NCI-H2029 treated with DMSO at 0.1 percent for 48 hours (cell line): Measurements from ENCODE around the gene SNCB.

Experiments
- DNase-seq: peaks from one replicate; lab custom pipeline; 2025; lab: John Stamatoyannopoulos, UW

The SNCB gene

GRCh38 chr5:176629853-176630680 is at the start of gene SNCB, which contains the start of gene EIF4E1B:
Gene SNCB, minus strand, starts transcription at chr5:176630534. Its CDS starts 880 bp downstream, at chr5:176629654.
Gene EIF4E1B, plus strand, starts transcription at chr5:176630675. Its CDS starts 12,113 bp downstream, at chr5:176642788.
- DNase-seq = no peak

- DNase-seq = no peak
Measured at GRCh38 chr5:176679365-176680225, 49.3 kb upstream of the SNCB start.

GRCh38 chr5:176678584-176678983 is 48.2 kb upstream of the SNCB start:
- no peak for DNase-seq

- no peak for DNase-seq
Measured at GRCh38 chr5:176677209-176677939, 47.0 kb upstream of the SNCB start.

GRCh38 chr5:176676361-176676824 is 46.1 kb upstream of the SNCB start:
- no peak for DNase-seq

- DNase-seq = no peak
Measured at GRCh38 chr5:176675676-176676360, 45.5 kb upstream of the SNCB start.

GRCh38 chr5:176674799-176675198 is 44.5 kb upstream of the SNCB start:
- no peak for DNase-seq

- no peak for DNase-seq
Measured at GRCh38 chr5:176673651-176674583, 43.6 kb upstream of the SNCB start.

GRCh38 chr5:176671890-176672747 is 41.8 kb upstream of the SNCB start:
- no peak for DNase-seq

- no peak for DNase-seq
Measured at GRCh38 chr5:176671399-176671798, 41.1 kb upstream of the SNCB start.

- no peak for DNase-seq
Measured at GRCh38 chr5:176670449-176670848, 40.1 kb upstream of the SNCB start.

GRCh38 chr5:176667637-176668036 is 37.3 kb upstream of the SNCB start:
- DNase-seq = no peak

GRCh38 chr5:176665517-176665916 is 35.2 kb upstream of the SNCB start:
- no peak for DNase-seq

GRCh38 chr5:176664886-176665285 is 34.6 kb upstream of the SNCB start:
- DNase-seq = no peak

- no peak for DNase-seq
Measured at GRCh38 chr5:176664479-176664878, 34.1 kb upstream of the SNCB start.

- DNase-seq = no peak
Measured at GRCh38 chr5:176663566-176663965, 33.2 kb upstream of the SNCB start.

GRCh38 chr5:176662371-176663333 is 32.3 kb upstream of the SNCB start:
- no peak for DNase-seq

GRCh38 chr5:176661676-176662075 is 31.3 kb upstream of the SNCB start:
- DNase-seq = no peak
